Germinal center (tissue), 1 donor: Measurements from ENCODE around the gene CNBD2.
A peak's percentile ranks its signal among the peaks of the same experiment; 100 is the strongest.
"Not testable (repeated sequence)": the region's sequence is repeated elsewhere in the genome, so short reads cannot be mapped to it uniquely, and the experiment has no call there.

Experiments
- DNase-seq: peaks from one replicate; pipeline ENCODE4 v3.0.0; 2012; ENCODE audit warnings: mixed read lengths, low spot score

Gene CNBD2

DNA sequence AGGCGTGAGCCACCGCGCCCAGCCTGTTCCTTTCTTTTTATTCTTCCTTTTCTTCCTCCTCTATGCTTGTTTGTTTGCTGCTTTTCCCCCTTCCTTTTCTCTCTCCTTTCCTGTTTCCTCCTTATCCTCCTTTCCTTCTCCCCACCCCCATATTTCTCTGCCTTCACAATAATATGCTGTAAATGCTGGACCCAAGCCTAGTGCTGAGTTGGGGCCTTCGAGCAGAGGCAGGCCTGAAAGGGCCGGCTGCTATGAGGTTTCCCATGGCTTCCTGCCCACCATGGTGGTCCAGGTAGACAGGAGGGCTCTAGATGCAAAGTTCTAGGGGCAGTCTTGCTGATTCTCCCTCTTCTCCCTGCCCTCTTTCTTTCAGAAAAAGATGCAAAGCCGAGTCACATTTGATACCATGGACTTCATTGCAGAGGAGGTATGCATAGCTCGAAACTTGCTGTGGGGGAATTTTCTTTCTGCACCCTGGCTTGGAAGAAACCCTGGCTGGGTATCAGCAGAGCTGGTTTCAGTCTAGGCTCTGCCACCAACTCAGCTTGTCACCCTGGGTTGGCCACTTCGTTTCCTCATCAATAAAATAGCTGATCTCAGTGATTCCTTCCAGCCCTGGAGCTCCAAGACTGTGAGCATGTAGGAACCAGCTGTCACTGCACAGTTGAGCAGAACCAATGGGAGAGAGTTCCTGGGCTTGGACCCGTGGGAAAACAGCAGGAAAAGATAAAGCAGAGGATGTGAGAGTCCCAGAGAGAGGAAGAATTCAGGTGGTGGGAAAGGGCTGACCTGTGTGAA is 7.4 kb downstream of the CNBD2 start:
- DNase-seq: no peak

DNA sequence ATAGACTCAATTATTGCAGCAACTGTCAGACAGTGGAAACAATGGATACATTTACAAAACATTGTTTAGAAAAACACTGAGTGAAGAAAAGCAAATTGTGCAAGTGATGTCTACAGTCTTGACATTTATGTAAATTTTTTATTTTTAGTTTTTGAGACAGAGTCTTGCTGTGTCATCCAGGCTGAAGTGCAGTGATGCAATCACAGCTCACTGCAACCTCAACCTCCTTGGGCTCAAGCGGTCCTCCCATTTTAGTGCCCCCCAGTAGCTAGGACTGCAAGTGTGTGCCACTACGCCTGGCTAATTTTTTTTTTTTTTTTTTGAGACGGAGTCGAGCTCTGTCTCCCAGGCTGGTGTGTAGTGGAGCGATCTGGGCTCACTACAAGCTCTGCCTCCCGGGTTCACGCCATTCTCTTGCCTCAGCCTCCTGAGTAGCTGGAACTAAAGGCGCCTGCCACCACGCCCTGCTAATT is 9.7 kb downstream of the CNBD2 start:
- DNase-seq: no peak

DNA sequence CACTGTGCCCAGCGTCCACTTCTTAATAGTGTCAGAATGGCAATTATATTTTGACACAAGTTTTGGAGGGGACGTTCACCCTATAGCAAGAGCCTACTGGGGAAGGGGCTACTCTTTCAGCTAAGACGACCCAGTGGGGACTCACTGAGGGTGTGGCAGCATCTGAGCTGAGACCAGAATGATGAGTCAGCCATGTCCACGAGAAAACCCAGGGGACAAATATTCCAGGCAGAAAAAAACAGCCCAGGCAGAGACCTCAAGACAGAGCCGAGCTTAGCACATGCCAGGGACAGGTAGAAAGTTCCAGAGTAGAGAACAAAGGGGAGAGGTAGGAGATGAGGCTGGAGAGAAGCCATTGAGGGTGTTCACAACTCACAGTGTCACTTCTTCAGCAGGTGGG is 11.2 kb downstream of the CNBD2 start:
- no peak for DNase-seq

DNA sequence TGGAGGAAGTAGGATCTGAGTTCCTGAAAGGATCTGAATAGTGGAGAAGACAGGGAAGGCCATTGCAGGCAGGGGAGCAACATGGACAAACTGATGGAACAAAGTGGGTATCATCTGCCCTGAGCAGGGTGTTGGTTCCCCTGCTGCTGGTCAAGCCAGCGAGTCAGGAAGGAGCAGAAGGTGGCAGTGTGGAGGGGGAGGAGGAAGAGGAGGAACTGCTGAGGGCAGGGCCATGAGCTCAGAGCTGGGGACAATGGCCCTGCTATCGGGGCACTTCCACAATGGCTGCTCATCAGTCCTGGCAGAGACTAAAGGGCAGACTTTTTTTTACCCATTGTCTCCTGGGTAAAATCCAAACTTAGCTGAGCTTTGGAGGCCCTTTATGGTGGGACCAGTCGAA is 13.6 kb downstream of the CNBD2 start:
- no peak for DNase-seq

DNA sequence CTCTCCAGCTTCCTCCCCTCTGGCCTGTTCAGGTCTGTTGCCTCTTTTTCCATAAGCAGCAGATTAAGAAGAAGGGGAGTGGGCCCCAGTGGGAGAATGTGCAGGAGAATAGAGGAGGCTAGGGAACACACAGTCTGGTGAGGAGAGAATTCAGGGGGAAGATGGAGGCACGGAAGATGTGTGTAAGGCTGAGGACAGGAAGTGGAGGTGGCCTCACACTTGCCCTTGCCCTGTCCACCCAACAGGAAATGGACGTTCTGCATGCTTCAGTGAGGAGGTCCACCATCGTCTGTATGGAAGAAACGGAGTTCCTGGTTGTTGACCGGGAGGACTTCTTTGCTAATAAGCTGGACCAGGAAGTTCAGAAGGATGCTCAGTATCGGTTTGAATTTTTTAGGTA is 16.0 kb downstream of the CNBD2 start:
- DNase-seq: no peak

DNA sequence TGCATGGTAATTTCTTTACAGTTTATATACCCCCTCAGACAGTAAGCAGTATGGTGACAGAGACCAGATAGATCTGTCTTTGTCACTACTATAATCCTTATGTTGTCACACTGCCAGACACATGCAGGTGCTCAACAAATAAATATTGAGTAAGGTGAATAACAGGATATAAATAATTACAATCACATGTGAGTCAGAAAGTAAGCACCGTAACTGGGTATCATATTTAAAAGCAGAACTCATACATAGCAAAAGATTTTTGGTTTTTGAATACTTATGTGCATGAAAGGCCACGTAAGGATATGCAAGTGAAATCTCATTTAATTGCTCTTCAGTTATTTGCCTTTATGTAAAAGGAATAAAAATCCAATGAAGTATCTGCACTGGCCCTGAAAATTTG is 17.4 kb downstream of the CNBD2 start:
- DNase-seq: no peak

DNA sequence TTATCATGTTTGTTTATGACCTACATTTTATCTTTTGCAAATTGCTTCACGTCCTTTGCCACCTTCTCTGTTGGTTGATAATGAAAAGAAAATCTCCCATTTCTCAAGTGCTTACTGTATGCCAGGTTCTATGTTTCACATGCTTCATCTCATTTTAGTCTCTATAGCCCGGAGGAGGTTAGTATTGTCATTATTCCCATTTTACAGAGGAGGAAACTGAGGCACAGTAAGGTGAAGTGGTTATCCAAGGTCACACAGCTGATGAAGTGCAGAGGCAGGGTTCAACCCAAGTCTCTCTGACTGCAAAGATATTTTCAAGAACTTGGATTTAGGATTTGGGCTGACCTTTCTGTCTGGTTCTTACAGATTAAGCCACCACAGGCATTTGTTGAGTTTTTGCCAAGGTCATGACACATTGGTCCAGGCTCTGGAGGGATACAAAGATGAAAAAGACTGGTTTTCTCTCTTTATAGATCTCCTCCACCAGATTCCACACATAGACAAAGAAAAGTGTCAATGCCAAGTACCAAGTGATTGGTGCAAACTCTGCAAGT is 20.6 kb downstream of the CNBD2 start:
- DNase-seq: no peak

DNA sequence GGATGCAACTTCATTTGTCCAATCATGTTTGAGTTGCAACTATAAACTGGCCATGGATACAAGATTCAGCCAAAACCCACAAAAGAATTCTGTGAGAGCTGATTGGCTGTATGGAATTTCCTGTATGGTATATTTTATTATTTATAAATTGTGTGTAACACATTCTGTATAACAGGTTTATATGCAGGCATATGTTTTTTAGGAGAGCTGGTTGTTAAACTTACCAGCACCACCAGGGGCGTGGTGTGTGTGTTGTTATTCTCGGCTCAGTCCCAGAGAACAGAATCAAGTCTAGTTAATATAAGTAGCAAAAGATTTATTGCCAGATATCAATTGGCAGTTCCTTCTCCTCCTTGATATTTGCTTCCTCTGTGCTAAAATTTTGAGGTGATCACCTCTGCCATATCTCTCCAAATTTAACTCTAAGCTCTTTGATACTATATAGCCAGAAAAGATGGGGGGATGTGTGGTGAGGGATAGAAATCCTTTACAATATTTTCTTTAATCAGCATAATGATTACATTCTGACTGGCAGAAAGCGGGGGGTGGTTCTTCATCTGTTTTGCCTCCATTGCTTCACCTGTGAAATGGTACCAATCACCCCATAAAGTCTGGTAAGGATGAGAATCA is 22.9 kb downstream of the CNBD2 start:
- peak; percentile 41 for DNase-seq

DNA sequence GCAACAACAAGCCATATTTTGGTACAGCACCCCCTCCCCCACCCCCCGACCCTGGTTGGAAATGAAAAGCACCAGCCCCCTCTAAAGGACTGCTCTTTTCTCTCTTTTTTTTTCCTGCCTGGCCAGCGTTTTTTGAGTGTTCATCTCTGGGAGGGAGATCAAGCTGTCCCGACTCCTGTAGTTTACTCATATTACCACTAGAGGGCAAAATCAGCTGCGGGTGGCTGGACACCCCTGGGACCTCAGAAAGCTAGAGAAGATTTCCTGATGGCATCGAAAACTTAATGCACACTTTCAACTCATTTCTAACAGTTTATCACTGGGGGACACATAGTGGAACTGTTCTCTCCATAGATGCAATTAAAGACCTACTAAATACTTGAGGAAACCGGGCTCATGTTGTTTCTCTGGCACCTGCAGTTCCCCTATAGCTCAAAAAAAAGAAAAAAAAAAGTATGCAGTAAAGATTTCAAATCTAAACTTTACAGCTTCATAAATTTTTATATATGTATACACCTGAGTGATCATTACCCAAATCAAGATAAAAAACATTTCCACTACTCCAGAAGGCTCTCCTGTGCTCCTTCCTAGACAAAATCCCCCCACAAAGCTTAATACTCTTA is 24.4 kb downstream of the CNBD2 start:
- DNase-seq: peak; percentile 83

DNA sequence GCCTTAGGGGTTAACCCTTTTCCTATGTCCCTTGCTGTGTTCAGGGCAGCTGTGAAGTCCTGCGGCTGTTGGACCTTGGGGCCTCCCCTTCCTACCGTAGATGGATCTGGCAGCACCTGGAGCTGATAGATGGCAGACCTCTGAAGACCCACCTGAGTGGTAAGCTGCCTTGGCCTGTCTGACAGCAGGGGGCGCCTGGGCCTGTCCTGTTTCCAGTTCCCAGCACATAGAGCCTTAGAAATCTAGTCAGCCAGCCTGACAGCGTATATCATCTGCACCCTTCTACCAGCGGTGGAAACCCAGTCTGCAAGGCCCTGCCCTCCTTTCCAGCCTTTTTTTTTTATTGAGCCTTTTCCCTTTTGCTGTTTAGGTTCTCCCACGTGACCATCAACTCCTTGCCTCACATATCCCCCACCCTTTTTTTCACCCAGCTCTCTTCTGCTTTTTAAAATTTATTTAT is 26.6 kb downstream of the CNBD2 start:
- DNase-seq: peak; percentile 73

DNA sequence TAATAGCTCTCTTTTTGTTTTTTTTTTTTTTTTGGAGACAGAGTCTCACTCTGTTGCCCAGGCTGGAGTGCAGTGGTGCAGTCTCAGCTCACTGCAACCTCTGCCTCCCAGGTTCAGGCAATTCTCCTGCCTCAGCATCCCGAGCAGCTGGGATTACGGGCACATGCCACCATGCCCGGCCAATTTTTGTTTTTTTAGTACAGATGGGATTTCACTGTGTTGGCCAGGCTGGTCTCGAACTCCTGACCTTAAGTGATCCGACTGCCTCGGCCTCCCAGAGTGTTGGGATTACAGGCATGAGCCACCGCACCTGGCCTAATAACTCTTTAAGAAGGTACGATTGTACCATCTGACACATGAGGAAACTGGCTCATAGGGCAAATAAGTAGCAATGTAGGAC is 28.1 kb downstream of the CNBD2 start:
- not testable (repeated sequence) for DNase-seq

DNA sequence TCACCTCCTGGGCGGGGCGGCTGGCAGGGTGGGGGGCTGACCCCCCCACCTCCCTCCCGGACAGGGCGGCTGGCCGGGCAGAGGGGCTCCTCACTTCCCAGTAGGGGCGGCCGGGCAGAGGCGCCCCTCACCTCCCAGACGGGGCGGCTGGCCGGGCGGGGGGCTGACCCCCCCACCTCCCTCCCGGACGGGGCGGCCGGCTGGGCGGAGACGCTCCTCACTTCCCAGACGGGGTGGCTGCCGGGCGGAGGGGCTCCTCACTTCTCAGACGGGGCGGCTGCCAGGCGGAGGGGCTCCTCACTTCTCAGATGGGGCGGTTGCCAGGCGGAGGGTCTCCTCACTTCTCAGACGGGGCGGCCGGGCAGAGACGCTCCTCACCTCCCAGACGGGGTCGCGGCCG is 32.9 kb downstream of the CNBD2 start:
- DNase-seq: not testable (repeated sequence)

DNA sequence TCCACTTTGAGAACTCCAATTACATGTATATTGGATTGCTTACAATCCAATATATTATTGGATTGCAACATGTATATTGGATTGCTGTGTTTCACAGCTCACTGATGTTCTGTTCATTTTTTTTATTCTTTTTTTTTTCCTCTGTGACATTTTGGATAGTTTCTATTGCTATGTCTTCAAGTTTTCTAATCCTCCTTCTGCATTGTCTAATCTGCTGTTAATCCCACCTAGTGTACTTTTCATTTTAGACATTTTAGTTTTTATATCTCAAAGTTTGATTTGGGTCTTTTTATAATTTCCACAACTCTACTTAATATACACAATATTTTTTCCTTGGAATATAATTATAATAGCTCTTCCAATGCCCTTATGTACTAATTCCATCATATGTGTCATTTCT is 34.5 kb downstream of the CNBD2 start:
- no peak for DNase-seq

DNA sequence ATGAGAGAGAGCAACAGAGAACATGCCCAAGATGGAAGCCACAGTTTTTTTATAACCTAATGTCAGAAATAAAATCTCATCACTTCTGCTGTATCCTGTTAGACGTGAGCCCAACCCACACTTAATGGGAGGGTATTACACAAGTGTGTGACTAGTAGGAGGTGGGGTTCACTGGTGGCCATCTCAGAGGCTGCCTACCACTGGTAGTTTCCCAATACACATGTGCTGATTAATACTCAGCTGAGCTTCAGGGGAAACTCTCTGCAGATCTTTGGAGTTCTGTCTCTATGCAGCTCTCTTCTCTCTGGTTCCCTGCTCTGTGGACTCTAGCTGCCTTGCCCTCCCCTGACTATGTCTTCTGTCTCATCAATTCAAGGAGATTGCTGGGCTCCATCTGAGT is 35.7 kb downstream of the CNBD2 start:
- no peak for DNase-seq

DNA sequence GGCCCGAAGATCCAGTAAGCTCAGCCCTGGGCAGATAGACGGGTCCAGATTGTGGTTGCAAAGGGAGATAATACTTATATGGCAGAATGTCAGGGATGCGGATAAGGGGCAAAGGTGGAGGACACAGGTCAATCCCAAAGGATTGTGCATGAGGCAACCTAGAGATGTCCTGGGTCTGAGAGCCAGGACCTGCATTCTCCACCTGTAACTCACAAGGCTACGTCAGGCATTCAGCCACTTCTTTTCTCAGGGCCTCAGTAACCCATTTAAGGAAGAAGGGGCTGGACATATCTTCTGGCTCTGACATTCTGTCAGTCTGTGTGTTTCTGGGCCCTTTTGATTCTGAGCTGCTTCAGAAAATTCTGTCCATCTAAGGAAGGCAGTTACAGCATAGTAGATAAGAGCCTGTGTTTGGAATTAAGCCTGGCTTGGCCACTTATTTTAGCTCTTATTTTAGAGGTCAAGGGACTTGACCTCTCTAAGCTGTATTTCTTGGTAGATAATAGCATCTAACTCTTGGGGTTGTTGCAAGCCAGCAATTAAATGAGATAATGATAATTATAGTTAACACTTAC is 40.2 kb downstream of the CNBD2 start:
- DNase-seq: no peak

DNA sequence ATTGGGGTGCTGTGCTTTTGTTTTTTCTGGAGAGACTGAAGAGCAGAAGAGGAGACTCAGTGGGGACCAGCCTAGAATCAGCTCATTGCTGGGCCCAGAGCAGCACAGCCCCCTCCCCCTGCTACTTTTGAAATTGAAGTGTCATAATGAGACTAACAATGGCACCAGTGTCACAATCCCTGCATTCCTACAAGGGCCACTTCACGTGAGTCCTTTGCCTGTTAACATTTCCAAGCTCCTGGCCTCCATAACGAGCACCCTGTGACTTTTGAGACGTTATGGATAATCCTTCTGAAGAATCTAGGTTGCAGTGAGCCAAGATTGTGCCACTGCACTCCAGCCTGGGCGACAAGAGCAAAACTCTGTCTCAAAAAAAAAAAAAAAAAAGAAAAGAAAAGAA is 41.7 kb downstream of the CNBD2 start:
- DNase-seq: no peak

DNA sequence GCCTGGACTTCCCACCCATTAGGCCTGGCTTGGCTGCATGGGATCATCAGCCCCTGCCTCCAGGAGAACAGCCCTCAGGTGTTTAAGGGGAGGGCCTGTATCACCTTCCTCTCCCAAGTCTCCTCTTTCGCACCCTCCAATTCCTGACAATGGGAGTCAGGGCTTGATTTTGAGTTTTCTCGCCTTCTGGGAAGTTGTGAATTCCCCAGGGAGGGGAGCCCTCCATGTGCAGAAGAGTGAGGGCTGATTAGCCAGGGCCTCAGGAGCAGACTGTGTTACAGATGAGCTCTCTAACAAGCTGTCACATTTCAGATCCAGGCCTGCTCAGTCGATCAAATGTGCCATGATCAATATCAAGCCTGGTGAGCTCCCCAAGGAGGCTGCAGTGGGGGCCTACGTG is 42.4 kb downstream of the CNBD2 start:
- DNase-seq: no peak

DNA sequence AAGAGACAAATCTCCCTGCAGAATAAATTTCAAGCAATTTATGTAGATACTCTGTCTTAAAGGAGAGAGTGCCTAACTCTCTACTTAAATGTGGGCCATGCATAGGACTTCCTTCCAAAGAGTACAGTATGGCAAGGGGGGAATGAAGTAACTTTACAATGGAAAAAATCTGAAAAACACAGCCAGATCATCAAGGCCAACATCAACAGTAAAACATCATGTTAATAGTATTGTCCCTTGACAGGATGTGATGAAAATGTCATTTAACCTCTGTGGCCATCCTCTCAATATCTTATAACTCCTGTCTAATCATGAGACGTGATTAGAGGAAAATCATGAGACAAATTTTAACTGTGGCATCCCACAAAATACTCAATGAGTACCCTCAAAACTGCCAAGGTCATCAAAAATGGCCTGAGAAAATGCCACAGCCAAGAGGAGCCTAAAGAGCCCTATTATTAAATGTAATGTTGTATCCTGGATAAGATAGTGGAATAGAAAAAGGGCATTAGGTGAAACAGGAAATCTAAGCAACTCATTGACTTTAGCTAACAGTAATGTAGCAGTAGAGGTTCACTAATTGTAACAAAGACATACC is 47.5 kb downstream of the CNBD2 start:
- DNase-seq: no peak

DNA sequence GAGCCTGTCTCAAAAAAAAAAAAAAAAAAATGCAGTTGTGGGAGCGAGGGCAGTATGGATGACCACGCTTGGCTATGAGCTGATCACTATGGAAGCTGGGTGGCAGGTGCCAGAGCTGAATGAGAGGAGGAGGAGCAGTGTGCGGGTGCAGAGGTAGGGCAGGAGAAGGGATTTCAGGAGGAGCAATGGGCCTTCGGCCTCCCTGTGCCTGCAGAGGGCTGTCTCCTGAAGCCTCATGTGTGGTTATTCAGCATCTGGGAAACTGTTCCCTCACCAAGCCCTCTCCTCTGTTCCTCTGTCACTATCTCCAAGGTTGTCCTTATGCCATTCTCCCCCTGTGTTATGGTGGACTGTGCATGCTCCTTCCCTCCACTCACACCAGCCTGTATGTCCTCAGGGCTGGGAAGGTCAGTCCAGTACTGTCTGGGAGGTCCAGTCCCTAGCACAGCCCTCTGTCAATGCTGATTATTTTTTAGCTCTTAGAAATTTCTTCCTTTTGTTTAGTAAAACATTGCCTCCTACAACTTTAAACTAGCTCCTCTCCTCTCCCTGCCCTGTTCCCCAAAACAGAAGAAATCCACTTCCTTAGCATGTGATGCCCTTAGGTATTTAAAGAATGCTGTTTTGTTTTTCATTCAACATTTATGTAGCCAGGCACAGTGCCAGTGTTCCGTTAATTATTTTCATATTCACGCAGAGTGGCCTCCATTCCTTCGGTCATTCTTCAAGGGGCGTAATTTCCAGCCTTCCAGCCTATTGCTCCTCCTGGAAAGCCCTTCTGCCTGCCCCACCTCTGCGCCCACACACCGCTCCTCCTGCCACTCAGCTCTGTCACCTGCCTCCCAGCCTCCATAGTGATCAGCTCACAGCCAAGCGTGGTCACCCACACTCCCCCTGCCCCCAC is 48.9 kb downstream of the CNBD2 start:
- DNase-seq: no peak

DNA sequence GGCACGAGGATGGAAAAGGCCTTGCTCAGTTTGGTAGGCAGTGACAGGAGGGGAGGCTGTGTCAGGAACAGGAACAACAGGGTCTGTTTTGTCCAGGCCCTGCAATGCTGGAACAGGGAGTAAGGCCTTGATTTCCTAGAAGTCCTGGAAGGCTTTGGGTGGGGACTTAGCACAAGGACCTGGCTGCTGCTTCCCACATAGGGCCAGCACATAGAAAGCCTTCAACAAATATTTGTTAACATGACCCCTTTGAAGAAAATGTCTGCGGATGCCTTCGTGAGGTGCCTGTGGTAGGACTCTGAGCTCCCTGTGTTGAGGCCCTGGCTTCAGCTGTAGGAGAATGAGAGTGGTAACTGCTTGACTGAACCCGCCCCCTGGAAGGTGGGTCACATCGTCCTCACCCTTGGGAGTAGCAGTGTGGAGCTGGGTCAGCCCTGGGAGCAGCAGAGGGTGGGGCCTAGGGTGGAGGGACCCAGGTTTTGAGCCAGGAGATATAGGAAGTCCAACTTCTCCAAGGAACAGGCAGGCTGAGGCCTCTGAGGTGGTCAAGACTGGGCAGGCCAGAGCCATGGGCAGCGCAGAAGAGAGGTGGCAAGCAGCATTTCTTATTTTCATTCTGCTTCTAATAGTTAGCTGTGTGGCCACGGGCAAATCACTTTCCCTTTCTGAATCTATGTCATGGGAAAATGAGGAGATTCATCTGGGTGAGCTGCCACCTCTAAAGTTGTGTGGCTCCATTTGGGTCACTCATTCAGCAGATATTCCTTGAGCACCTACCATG is 50.0 kb downstream of the CNBD2 start:
- DNase-seq: no peak
